PFSK-1 (cell line): Measurements from ENCODE around the gene HNRNPC.

Source experiments
- FOXP2 ChIP-seq: optimal IDR thresholded peaks from 2 replicates; pipeline ENCODE3; 2011; ENCODE audit warnings: borderline replicate concordance, control low read depth, inconsistent platforms; ENCODE audit not compliant: insufficient read depth; ENCODE audit errors: extremely low read length, extremely low read depth
- POLR2AphosphoS5 ChIP-seq: IDR thresholded peaks from 2 replicates; pipeline ENCODE4 v1.6.1; 2012; ENCODE audit warnings: low read depth, mild to moderate bottlenecking, control low read depth, low read length, moderate library complexity
- SIN3A ChIP-seq: IDR thresholded peaks from 2 replicates; pipeline ENCODE4 v1.6.1; 2012; ENCODE audit warnings: mild to moderate bottlenecking, low read length, moderate library complexity, borderline replicate concordance; ENCODE audit not compliant: insufficient read depth
- TAF1 ChIP-seq: IDR thresholded peaks from 2 replicates; pipeline ENCODE4 v1.6.1; 2012; ENCODE audit warnings: low read length, control low read depth, borderline replicate concordance; ENCODE audit not compliant: insufficient read depth
- TF ChIP-seq, protein P1 (sequence below), 2 experiments: IDR thresholded peaks; 2 replicates each; pipeline versions ENCODE4 v1.6.1 to v1.8.0; 2011 to 2012; ENCODE audit warnings: low read depth in 2 of 2, low read length in 2 of 2, control low read depth in 1 of 2, inconsistent platforms in 1 of 2, mild to moderate bottlenecking in 1 of 2, moderate library complexity in 1 of 2; ENCODE audit not compliant: insufficient read depth in 1 of 2

Gene HNRNPC

DNA sequence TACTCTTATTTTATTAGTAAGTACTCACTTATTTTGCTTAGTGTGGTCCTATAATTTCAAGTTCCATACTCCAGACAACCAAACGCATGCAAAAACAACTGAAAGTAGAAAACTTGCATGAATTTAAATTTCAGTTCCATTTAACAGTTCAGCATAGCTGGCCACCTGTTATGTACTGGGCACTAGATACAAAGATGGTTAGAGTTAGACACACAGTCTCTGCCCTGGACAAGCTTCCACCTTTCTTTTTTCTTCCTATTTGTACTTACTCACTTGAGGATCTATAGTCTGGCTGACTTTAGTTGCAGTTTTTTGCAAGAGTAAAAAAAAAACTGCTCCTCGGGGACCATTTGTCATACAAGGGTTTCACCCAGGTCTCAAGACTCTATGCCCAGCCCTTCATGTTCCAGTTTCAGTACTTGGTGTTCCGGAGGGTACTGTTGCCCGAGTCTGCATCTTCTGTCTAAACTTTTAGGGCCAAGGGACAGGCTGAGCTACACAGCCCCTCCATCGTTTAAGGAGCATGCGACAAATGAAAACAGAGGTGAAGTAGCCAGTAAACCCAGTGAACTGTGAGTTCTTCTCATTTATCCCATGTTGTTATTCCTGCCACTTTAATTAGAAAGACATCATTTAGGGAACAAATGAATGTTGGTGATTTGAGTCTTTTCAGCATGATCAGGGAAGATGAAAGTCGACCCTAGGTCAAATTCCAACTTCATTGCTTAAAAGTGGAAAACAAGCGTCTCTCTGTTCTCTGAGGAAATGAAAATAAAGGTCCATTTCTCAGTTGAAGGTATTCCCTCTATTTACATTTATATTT lies 33.0 kb upstream of the HNRNPC start:
- TF ChIP-seq FOXP2 (no peak), TAF1 (no peak), POLR2AphosphoS5 (no peak), SIN3A (no peak)
- TF ChIP-seq, protein P1, sequence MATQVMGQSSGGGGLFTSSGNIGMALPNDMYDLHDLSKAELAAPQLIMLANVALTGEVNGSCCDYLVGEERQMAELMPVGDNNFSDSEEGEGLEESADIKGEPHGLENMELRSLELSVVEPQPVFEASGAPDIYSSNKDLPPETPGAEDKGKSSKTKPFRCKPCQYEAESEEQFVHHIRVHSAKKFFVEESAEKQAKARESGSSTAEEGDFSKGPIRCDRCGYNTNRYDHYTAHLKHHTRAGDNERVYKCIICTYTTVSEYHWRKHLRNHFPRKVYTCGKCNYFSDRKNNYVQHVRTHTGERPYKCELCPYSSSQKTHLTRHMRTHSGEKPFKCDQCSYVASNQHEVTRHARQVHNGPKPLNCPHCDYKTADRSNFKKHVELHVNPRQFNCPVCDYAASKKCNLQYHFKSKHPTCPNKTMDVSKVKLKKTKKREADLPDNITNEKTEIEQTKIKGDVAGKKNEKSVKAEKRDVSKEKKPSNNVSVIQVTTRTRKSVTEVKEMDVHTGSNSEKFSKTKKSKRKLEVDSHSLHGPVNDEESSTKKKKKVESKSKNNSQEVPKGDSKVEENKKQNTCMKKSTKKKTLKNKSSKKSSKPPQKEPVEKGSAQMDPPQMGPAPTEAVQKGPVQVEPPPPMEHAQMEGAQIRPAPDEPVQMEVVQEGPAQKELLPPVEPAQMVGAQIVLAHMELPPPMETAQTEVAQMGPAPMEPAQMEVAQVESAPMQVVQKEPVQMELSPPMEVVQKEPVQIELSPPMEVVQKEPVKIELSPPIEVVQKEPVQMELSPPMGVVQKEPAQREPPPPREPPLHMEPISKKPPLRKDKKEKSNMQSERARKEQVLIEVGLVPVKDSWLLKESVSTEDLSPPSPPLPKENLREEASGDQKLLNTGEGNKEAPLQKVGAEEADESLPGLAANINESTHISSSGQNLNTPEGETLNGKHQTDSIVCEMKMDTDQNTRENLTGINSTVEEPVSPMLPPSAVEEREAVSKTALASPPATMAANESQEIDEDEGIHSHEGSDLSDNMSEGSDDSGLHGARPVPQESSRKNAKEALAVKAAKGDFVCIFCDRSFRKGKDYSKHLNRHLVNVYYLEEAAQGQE (IDR thresholded peaks at IDR 0.05; ENCODE audit: insufficient read depth in 1 of 2, low read depth in 2 of 2, low read length in 2 of 2): no peak

GRCh38 chr14:21300892-21301291 lies 31.6 kb upstream of the HNRNPC start:
- TF ChIP-seq POLR2AphosphoS5: no peak
- TF ChIP-seq TAF1: no peak
- TF ChIP-seq, protein P1 (IDR thresholded peaks at IDR 0.05; ENCODE audit: insufficient read depth in 1 of 2, low read depth in 2 of 2, low read length in 2 of 2): no peak
- no peak for TF ChIP-seq FOXP2
- TF ChIP-seq SIN3A: no peak

DNA sequence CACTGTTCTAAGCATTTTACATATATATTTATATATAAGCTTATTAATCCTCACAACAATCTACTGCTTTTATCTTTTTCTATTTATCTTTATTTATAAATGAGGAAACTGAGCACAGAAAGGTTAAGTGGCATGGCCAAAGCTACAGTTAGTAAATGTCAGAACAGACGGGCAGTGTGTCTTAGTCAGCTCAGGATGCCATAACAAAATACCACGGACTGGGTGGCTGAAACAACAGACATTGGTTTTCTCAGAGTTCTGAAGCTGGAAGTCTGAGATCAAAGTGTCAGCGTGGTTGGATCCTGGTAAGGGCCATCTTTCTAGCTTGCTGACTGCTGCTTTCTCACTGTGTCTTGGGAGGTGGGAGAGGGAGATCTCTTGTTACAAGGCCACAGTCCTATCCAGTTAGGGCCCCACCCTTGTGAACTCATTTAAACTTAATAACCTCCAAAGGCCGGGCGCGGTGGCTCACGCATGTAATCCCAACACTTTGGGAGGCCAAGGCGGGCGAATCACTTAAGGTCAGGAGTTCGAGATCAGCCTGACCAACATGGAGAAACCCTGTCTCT lies 30.4 kb upstream of the HNRNPC start:
- TF ChIP-seq FOXP2: no peak
- no peak for TF ChIP-seq SIN3A
- no peak for TF ChIP-seq POLR2AphosphoS5
- TF ChIP-seq TAF1: no peak
- TF ChIP-seq, protein P1 (IDR thresholded peaks at IDR 0.05; ENCODE audit: insufficient read depth in 1 of 2, low read depth in 2 of 2, low read length in 2 of 2): no peak

DNA sequence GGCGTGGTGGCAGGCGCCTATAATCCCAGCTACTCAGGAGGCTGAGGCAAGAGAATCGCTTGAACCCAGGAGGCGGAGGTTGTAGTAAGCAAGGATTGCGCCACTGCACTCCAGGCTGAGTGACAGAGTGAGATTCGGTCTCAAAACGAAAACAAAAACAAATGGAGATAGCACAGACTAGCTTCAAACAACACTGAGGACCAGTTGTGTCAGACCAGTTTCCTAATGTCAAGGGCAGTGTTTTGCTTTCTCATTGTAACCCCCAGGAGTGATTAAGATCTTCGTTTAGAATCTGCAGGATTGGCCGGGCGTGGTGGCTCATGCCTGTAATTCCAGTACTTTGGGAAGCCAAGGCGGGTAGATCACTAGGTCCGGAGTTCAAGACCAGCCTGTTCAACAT lies 29.1 kb upstream of the HNRNPC start:
- no peak for TF ChIP-seq TAF1
- TF ChIP-seq POLR2AphosphoS5: no peak
- TF ChIP-seq SIN3A: no peak
- TF ChIP-seq FOXP2: no peak
- TF ChIP-seq, protein P1 (IDR thresholded peaks at IDR 0.05; ENCODE audit: insufficient read depth in 1 of 2, low read depth in 2 of 2, low read length in 2 of 2): no peak

DNA sequence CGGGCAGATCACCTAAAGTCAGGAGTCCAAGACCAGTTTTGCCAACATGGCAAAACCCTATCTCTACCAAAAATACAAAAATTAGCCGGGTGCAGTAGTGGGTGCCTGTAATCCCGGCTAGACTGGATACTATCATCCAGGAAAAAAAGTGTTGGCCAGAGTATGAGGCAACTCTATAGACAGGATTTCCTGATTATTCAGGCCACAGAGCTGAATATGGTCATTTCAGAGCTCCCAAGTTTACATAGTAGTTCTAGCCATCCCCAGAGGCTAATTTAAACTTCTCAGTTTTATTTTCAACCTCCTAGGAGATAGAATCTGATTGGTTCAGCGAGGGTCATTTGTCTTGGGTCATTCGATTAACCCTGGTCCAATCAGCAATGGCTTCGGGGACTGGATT lies 17.9 kb upstream of the HNRNPC start:
- TF ChIP-seq POLR2AphosphoS5: no peak
- TF ChIP-seq FOXP2: no peak
- TF ChIP-seq SIN3A: no peak
- TF ChIP-seq, protein P1 (IDR thresholded peaks at IDR 0.05; ENCODE audit: insufficient read depth in 1 of 2, low read depth in 2 of 2, low read length in 2 of 2): no peak
- no peak for TF ChIP-seq TAF1
